GM19193 (cell line): Measurements from ENCODE around the gene RCAN2.

Source experiments
- POLR2A ChIP-seq: IDR thresholded peaks from 4 replicates; pipeline ENCODE4 v1.6.1; 2011; ENCODE audit not compliant: insufficient read depth, insufficient read length; ENCODE audit errors: extremely low read depth

The RCAN2 gene

DNA sequence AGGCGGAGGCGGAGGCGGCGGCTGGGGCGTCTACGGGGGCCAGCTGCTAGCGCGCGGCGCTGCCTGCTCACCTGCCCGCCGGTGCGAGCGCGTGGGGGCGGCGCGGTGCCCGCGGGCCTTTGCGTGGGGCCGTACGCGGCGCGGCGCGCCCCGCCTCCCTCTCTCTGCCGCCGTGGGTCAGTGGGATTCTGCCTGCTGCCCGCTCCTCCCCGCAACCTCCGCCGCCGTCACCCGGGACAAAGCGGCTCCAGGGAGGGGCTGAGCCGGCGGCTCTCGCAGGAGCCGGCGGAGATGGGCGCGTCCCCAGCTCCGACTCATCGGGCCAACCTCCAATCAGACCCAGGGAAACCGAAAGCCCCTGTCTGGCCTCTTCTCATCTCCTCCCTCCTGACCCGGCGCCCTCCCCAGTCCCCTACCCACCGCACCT lies at the start of gene RCAN2:
Gene RCAN2, minus strand, starts transcription at position 249 of the 427 bp plus-strand sequence.
- no peak for TF ChIP-seq POLR2A

DNA sequence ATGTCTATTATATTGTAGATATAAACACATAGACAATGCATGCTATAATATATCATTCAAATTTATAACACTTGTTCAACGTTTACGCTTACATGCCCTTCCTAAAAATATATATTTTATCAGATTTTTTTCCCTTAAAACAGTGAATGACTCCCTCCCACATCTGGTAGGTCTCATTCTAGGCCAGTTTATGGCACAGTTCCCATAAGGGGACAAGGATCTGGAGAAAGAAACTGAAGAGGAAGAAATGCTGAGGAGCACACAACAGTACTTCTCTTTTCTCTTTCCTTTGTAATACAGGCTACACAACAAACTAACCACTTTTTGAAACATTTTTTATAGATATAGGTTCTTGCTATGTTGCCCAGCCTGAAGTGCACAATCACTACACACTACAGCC lies 48.6 kb upstream of the RCAN2 start:
- no peak for TF ChIP-seq POLR2A

DNA sequence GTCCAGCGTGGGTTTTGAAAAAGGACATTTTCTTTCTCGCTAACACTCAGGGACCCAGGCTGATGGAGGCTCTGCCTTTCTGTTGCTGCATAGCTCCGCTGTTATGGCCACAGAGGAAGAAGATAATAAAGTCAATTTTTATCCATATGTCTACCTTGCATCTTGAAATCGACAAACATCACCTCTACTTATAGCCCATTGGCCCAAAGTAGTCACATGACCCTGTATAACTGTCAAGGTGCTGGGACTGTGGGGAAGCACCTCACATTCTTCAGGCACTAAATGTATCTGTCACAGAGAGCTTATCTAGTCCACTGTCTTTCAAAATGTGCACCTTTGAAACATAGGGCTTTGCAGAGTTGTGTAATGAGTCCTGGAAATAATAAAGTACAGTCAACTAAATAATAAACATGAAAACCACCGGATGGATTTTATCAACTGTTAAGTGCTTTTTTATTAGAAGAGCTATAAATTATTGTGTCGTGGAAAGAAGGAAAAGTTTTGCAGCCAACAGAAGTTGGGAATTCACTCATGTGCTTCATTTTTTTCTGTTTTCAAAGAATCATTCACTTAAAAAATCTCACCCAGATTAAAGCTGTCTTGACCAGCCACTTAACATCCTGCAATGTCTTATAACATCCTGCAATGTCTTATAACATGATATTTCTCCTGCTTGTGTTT lies 47.7 kb upstream of the RCAN2 start:
- no peak for TF ChIP-seq POLR2A

DNA sequence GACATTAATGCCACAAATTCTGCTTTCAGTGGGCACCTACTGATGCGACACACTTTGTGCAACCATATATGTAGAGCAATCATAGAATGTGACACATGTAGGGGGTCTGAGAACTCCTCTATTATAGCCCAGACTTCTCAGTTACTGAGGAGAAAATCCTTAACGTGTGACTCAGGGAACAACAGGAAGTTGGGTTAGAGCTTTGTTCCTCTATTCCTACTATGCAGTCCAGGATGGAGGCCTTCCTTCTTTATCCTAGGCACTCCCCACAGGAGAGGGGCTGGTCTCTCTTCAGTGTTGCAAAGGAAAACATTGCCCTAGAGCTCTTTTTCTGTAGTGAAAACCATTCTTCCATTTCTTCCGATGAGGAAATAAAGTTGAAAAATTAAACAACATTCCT lies 39.6 kb upstream of the RCAN2 start:
- no peak for TF ChIP-seq POLR2A

DNA sequence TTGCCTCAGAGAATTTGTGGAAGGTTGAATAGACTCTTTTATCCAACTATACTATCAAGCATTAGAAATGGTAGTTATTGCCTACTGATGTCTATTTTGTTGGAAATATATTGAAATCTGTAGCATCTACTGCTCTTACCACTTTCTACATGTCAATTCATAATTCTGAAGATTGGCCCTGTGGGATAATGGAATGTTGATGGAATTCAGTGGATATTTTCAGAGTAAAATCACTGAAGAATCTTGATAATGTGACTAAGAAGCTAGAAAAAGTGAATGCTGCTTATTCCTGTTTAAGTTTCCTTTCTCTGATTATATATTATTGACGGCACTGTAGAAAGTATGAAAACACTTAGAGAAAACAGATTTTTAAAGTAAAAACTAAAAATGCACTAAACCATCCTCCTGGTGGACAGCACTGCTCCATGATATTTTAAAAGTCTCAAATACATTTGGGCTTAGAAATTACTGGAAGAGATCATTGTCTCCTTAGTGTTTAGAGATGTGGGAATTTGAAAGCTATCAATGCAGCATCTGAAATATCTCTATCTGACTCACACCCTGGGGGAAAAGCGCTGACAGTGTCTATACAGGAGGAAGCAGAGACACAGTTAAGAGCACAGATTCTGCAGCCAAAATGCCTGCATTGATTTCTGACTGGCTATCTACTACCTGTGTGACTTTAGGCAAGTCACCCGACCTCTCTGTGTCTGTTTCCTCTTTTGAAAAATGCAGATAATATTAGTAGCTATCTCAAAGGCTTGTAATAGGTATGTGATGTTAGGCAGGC lies 37.9 kb upstream of the RCAN2 start:
- no peak for TF ChIP-seq POLR2A

DNA sequence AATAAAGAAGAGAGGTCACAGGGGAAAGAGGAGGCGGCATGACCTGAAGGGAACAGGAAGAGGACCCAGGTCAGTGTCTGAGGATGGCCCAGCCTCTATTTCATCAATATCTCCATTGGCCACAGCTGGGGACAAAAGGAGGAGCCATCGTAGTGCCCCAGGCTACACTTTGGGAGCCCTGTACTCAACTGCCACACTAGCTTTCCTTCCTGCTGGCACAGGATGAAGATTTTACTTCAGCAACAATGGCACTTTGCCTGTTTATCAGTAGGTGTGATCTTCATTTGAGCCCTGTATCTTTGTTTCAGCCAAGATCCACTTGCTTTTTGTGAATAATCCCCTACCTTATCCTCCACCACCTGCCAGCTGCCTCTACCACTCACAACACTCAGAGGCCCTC lies 35.4 kb upstream of the RCAN2 start:
- TF ChIP-seq POLR2A = no peak

DNA sequence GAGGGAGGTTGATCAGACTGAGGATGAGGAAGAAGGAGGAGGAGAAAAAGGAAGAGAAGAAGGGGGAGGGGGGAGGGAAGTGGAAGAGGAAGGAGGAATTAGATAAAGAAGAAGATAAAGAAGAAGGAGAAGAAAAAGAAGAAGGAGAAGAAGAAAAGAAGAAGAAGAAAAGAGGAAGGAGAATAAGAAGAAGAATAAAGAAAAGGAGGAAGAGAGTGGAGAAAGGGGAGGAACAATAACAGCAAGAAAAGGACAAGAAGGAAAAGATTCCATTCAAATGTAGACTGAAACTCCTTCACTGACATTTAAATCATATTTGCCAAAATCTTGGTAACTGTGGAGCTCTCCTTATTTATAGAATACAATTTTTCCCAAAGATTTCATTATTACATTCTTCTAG lies 34.3 kb upstream of the RCAN2 start:
- TF ChIP-seq POLR2A = no peak

DNA sequence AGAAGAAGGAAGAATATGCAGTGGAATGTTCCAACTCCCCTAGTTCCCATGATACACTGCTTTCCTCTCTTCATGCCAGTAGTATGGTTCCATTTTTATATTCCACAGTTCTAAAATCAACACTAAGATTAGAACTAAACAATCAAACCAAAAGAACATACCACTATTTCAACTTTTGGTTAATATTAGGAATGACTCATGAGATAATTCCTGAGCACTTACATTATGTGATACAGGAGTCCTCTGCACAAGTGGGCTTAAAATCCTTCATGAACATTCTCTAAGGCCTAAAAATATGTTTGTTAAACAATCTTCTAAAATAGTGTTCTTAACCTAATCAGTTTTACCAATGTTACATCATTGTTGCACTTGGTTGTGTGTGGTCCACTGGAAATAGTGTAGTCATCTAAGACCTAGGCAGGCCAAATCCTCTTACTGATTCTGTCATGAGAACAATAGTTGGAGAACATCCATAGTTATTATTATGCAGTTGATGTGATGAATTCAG lies 30.3 kb upstream of the RCAN2 start:
- no peak for TF ChIP-seq POLR2A

DNA sequence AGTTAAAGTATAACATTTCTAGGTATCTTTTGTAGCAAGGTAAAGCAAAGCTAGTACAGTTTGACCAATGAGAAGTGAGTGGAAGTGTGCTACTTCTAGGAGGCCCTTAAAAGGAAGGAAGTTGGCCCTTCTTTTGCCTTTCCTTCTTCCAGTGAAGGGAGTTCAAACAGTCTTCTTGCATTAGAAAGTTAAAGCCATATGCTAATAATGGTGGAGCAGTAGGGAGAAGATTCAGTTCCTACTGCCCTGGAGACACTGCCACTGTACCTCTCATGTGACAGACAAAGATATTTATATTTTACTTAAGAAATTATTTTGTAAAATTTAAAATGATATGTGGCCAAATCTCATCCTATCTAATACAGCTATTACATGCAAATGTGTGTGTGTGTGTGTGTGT lies 26.0 kb upstream of the RCAN2 start:
- no peak for TF ChIP-seq POLR2A

DNA sequence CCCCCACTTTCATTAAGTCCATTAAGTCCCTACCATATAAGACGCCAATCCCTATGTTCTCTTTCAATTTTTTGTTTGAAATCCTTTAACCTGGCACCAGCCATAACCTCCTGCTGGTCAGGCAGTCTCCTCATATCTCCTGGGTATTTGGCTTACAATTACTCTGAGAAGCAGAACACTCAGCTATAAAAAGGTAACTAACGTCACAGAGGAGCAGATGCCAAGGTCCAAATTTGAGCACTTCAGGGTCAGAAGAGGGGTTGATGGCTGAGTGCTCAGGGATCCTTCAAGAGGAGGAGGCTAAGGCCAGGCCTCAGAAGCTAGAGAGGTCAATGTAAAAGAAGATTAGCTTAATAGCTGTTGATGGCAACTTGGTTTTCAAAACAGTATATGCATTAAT lies 22.3 kb upstream of the RCAN2 start:
- TF ChIP-seq POLR2A = no peak

DNA sequence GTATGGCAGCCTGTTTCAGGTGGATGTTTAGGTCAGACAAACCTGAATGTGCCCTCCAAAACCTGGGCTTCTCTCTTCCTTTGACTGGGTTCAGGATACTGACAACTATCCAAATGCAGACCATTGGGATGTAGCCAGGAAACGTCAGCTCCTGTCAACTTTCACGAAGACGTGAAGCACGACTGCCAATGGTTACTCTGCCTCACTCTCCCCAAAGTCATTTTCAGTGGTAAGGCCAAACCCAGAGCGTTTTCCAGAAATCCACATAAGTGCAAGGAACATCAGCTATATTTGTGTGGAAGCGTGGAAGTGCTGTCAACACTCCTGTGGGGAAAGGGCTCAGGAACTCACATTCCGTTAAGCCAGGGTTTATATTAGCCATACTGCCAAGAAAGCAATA lies 20.1 kb upstream of the RCAN2 start:
- no peak for TF ChIP-seq POLR2A

DNA sequence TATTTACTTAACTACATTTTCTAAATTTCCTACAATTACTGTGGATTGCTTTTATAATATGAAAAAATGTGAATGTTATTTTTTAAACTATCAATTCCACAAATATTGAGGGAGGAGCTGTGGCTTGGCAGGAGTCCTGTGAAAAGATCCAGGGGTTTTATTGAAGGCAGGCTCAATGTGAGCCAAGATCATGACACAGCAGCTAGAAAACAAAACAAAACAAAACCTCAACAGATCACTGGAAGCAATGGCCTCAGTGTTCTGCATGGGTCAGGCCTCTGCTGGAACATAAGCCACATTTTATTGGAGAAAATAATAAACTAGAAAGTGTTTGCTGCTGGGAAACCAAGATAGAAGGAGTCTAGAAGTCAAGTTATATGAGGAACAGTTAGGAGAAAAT lies 19.4 kb upstream of the RCAN2 start:
- TF ChIP-seq POLR2A = no peak

DNA sequence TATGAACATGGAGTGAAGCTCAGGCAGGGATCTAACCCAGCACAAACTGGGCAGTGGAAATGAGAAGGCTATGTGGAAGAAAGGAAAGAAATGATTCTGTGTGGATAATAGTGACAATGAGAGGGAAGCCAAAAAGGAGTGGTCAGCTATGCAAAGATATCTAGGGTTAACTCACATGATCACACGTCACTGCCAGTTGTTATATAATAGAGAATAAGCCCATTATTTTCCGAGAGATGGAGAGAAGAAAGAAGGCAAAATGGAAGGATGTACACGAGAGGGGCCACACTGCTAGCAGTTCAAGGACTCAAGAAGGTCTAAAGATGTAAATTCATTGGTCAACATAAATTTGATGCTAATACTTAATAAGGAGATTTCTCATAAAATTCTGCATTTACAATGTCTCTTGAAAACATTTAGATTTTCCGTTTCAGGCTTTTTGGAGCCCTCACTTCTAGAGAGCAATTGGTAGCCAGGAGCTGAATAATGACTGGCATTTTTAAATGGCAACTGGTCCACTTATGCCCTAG lies 18.8 kb upstream of the RCAN2 start:
- TF ChIP-seq POLR2A = no peak

DNA sequence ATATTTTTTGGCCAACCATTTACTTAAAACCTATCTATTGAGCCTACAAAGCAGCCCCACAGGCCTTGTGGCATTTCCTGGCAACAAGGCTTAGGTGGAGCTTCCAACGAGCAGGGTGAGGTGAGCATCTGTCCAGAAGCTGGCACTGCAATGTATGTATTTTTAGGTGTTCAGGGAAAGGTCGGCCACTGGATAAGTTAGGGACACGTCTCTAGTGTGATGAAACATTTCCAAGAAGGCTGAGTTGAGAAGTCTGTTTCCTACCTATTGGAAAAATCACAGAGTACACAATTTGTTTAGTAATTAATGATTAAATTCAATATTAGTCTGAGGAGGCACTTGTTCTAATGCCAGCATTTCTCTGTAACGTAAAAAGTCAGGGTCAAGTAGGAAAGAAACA lies 17.8 kb upstream of the RCAN2 start:
- TF ChIP-seq POLR2A = no peak

DNA sequence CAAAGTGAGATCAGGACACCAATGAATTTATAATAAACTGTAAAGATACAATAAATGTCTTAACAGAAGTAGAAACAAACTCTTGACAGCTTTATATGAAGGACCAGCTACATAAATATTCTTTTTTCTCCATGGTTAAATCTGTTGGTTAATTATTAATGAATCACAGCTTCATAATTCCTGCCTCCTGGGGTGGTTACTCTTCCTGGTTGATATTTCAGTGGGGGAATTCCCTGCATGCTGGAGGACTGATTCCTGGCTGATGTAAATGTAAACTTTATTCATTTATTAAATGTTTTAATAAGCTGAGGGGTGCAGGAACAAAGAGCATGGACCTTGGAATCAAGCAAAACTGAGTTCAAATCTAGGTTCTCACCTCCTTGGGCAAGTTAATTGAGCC lies 16.2 kb upstream of the RCAN2 start:
- TF ChIP-seq POLR2A = no peak

DNA sequence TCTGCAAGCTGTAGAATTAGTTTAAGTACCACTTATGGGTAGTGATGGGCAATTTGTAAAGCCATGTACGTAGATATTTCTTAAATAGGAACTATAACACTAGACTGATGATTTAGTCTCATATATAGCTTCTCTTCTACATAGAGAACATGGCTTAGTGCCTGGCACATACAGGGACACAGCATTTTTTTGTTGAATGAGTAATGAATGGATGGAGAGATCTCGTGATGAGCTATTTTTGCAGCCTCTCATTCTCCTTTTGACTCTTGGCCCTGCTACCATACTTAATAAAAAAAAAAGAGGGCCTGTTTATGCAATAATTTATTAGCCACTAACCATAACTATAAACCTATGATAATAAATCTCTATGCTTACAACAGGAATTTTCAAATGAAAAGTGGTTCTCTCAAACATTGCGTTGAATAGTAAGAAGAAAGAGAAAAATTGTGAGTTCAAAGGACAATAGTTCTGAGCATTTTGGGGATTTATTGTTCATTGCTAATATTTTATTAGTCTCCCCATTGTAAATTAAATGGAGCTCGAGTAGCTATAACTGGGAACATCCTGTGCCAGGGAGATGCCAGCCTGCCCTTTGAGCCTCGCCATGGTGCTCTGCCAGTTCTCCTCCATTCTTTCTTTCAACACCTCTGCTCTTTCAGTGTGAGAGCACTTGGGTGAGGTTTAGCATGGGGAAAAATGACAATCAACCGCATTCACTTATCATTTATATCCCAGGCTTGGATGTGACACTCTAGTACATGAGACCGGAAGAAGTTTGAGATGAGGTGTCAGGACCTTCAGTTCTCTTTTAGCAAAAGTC lies 14.7 kb upstream of the RCAN2 start:
- no peak for TF ChIP-seq POLR2A

DNA sequence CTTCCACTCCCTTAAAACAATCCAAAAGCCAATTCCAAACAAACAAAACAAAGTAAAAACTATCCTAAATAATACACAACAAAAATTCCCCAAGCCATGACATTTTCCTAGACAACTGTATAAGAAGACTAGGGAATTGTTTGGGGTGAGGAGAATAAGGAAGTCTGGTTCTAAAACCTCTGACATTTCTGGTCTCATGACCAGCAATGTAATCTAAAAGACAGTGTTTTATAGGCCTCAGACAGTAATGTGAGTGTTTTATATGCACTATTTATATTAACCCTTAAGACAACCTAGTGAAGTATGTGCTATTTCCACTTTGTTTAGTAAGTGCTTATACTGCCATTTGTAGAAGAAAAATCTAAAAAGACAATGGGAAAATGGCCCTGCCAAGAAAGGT lies 13.0 kb upstream of the RCAN2 start:
- no peak for TF ChIP-seq POLR2A
